ENCODE measurements around the gene ZSCAN23. TPM values are rescaled to one million over a fixed set of nuclear protein-coding genes. Genes with fewer than 3 reads are reported as not detected.
"Not testable (repeated sequence)": the region's sequence is repeated elsewhere in the genome, so short reads cannot be mapped to it uniquely, and the experiment has no call there.

Gene ZSCAN23
- total RNA-seq, 1 experiment from 2014 or later: 3.0 TPM

DNA sequence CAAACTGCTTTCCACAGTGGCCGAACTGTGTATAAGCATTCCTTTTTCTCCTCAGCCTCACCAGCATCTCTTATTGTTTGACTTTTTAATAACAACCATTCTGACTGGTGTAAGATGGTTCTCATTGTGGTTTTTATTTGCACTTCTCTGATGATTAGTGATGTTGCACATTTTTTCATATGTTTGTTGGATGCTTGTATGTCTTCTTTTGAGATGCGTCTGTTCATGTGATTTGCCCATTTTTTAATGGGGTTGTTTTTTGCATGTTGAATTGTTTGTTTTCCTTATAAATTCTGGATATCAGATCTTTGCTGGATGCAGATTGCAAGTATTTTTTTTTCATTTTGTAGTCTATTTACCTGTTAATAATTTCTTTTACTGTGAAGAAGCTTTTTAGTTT is 32.5 kb downstream of the ZSCAN23 start:
- intact Hi-C loops (cut with micrococcal nuclease): no loop called here
- no peaks in the 10 kb centered on the region for H3K4me1 Mint-ChIP-seq (ENCODE audit: insufficient read depth, unreplicated experiment)
- H3K9me3 Mint-ChIP-seq (ENCODE audit: unreplicated experiment): no peaks in the 10 kb centered on the region
- H3K27me3 Mint-ChIP-seq (ENCODE audit: insufficient read depth, unreplicated experiment): no peaks in the 10 kb centered on the region
- POLR2A ChIA-PET: no interaction called here
- no peak overlapping the region for H3K27ac Mint-ChIP-seq (ENCODE audit: low read depth, unreplicated experiment)
- CTCF ChIA-PET: no interaction called here
- no TSS peak for BruUV-seq (replicated peaks)
- no peak overlapping the region for H3K4me3 Mint-ChIP-seq (ENCODE audit: unreplicated experiment)
- H3K36me3 Mint-ChIP-seq (ENCODE audit: insufficient read depth, unreplicated experiment): no peaks in the 10 kb centered on the region
- no peak for DNase-seq (ENCODE audit: unreplicated experiment)
- TF ChIP-seq, protein P1, sequence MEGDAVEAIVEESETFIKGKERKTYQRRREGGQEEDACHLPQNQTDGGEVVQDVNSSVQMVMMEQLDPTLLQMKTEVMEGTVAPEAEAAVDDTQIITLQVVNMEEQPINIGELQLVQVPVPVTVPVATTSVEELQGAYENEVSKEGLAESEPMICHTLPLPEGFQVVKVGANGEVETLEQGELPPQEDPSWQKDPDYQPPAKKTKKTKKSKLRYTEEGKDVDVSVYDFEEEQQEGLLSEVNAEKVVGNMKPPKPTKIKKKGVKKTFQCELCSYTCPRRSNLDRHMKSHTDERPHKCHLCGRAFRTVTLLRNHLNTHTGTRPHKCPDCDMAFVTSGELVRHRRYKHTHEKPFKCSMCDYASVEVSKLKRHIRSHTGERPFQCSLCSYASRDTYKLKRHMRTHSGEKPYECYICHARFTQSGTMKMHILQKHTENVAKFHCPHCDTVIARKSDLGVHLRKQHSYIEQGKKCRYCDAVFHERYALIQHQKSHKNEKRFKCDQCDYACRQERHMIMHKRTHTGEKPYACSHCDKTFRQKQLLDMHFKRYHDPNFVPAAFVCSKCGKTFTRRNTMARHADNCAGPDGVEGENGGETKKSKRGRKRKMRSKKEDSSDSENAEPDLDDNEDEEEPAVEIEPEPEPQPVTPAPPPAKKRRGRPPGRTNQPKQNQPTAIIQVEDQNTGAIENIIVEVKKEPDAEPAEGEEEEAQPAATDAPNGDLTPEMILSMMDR (IDR thresholded peaks at IDR 0.05; ENCODE audit: unreplicated experiment): no peak

DNA sequence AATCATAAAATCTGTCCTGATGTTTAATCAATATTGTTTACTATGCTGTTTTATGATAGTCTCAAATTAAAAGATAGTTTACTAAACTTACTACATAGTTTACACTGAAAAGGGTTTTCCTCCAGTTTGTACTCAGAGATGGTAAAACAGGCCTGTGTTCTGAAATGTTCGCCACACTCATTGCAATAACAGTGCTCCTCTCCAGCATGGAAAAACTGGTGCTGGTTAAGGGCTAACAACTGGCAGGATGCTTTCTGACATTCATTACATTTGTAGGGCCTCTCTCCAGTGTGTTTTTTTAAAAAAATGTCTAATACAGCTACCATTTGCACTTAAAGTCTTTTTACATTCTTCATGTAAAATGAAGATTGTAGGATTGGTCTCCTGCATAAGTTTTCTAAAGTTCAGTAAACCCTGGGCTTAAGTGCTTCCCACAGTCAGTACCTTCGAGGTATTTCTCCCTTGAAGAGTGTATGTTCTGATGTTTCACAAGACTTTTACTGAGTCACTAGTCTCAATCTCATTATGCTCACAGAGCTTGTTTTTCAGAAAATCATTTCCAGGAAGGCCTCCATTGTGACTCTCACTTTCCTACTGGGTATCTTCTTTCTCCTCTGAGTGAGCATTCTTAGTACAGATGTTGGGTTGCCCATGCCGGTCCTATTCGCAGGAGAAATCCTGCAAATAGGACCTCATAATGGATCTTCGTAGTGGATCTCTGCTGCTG is 35.1 kb downstream of the ZSCAN23 start:
- no peaks in the 10 kb centered on the region for H3K9me3 Mint-ChIP-seq (ENCODE audit: unreplicated experiment)
- TF ChIP-seq, protein P1 (IDR thresholded peaks at IDR 0.05; ENCODE audit: unreplicated experiment): no peak
- H3K27ac Mint-ChIP-seq (ENCODE audit: low read depth, unreplicated experiment): no peak overlapping the region
- intact Hi-C loops (cut with micrococcal nuclease): no loop called here
- no peaks in the 10 kb centered on the region for H3K36me3 Mint-ChIP-seq (ENCODE audit: insufficient read depth, unreplicated experiment)
- H3K4me1 Mint-ChIP-seq (ENCODE audit: insufficient read depth, unreplicated experiment): no peaks in the 10 kb centered on the region
- no peak overlapping the region for H3K4me3 Mint-ChIP-seq (ENCODE audit: unreplicated experiment)
- no TSS peak for BruUV-seq (replicated peaks)
- no peaks in the 10 kb centered on the region for H3K27me3 Mint-ChIP-seq (ENCODE audit: insufficient read depth, unreplicated experiment)
- DNase-seq (ENCODE audit: unreplicated experiment): peak; percentile 5
- CTCF ChIA-PET: interaction anchor here (0.7 kb wide), 1 partner anchor 10 kb away, joined by 3 read pairs; no protein-coding TSS in a partner anchor
- POLR2A ChIA-PET: interaction anchor here (1.1 to 1.3 kb wide), 2 partner anchors 17 to 32 kb away, joined by 3 read pairs; no protein-coding TSS in a partner anchor

DNA sequence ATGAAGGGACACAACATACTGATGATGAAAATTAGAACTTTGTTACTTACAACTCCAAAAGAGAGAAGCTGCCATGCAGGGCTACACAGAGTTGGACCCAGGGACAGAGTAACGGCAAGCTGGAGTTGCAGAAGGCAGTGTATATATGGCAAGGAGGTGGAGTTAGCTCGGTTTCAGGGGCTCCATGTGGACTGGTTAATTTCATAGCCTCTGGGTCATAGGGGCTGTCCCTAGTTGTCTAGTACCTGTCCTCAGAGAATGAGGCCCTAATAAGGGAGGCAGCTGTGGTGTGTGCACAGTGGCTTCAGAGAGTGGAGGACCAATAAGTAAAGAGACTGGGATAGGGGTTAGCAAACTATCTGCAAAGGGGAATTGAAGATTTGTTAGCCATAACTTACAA is 35.9 kb downstream of the ZSCAN23 start:
- no peak for DNase-seq (ENCODE audit: unreplicated experiment)
- ChIA-PET CTCF (no interaction called here), POLR2A (interaction anchor here (1.1 to 1.3 kb wide), 2 partner anchors 18 to 33 kb away, joined by 3 read pairs; no protein-coding TSS in a partner anchor)
- H3K27ac Mint-ChIP-seq (ENCODE audit: low read depth, unreplicated experiment): no peak overlapping the region
- H3K4me3 Mint-ChIP-seq (ENCODE audit: unreplicated experiment): no peak overlapping the region
- intact Hi-C loops (cut with micrococcal nuclease): no loop called here
- H3K4me1 Mint-ChIP-seq (ENCODE audit: insufficient read depth, unreplicated experiment): no peaks in the 10 kb centered on the region
- BruUV-seq (replicated peaks): no TSS peak
- H3K27me3 Mint-ChIP-seq (ENCODE audit: insufficient read depth, unreplicated experiment): no peaks in the 10 kb centered on the region
- no peaks in the 10 kb centered on the region for H3K9me3 Mint-ChIP-seq (ENCODE audit: unreplicated experiment)
- TF ChIP-seq, protein P1 (IDR thresholded peaks at IDR 0.05; ENCODE audit: unreplicated experiment): no peak
- no peaks in the 10 kb centered on the region for H3K36me3 Mint-ChIP-seq (ENCODE audit: insufficient read depth, unreplicated experiment)

DNA sequence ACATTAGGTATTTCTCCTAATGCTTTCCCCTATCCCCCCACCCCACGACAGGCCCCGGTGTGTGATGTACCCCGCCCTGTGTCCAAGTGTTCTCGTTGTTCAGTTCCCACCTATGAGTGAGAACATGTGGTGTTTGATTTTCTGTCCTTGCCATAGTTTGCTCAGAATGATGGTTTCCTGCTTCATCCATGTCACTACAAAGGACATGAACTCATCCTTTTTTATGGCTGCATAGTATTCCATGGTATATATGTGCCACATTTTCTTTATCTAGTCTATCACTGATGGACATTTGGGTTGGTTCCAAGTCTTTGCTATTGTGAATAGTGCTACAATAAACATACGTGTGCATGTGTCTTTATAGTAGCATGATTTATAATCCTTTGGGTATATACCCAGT is 39.4 kb downstream of the ZSCAN23 start:
- H3K9me3 Mint-ChIP-seq (ENCODE audit: unreplicated experiment); H3K36me3 Mint-ChIP-seq (ENCODE audit: insufficient read depth, unreplicated experiment); BruUV-seq (replicated peaks); intact Hi-C loops (cut with micrococcal nuclease); DNase-seq (ENCODE audit: unreplicated experiment); H3K27me3 Mint-ChIP-seq (ENCODE audit: insufficient read depth, unreplicated experiment); H3K27ac Mint-ChIP-seq (ENCODE audit: low read depth, unreplicated experiment); H3K4me3 Mint-ChIP-seq (ENCODE audit: unreplicated experiment); CTCF ChIA-PET: not testable (repeated sequence)
- peaks cover 15% of the 10 kb centered on the region for H3K4me1 Mint-ChIP-seq (ENCODE audit: insufficient read depth, unreplicated experiment)
- POLR2A ChIA-PET: interaction anchor here (1.5 kb wide), 1 partner anchor 19 kb away, joined by 3 read pairs; no protein-coding TSS in a partner anchor

Measured in MCF 10A (cell line).